Pancreas (tissue), 10 donors: ENCODE results near the gene SCAMP3. TPM values are rescaled to one million over a fixed set of nuclear protein-coding genes. Genes with fewer than 3 reads are reported as not detected.

ENCODE experiments used
- ATAC-seq, 4 donors: fragments of 200-7000 bp; cut with Tn5 transposase; one replicate each; pipeline versions ENCODE4 v1.8.0 to v1.9.1; 2020; ENCODE audit warnings: mild to moderate bottlenecking in 4 of 4, moderate library complexity in 4 of 4
- DNase-seq, 6 donors: peaks; one replicate each; pipeline ENCODE4 v3.0.0-alpha.2; 2020
- FAIRE-seq: peaks from 2 replicates; lab custom pipeline; 2012; peaks lifted over from hg19 to GRCh38; lab: Jason Lieb, UNC
- H3K27ac ChIP-seq, 4 donors: fragments of 200-600 bp; sonication (generic); 1 replicate in 3 of 4; 2 replicates in 1 of 4; pipeline versions ENCODE4 v1.5.0 to v1.8.0; 2020
- H3K27me3 ChIP-seq, 4 donors: fragments of 200-600 bp; one replicate each; pipeline ENCODE4 v1.8.0; 2021
- H3K36me3 ChIP-seq, 3 donors: fragments of 200-600 bp; sonication (generic) in 1 of 3; one replicate each; pipeline versions ENCODE4 v1.5.0 to v1.8.0; 2020 to 2021
- H3K4me1 ChIP-seq, 3 donors: fragments of 200-600 bp; one replicate each; pipeline ENCODE4 v1.8.0; 2021
- H3K4me3 ChIP-seq, 4 donors: fragments of 200-600 bp; sonication (generic) in 2 of 4; one replicate each; pipeline versions ENCODE4 v1.5.0 to v1.8.0; 2020 to 2021
- H3K9me3 ChIP-seq, 4 donors: fragments of 200-600 bp; one replicate each; pipeline ENCODE4 v1.8.0; 2021
- WGBS, 2 donors: extraction: QIAGEN DNeasy Blood & Tissue Kit; methylation state at CpG; one replicate each; pipeline ENCODE4 v1.1.7; 2013; 5-methylcytosine and 5-hydroxymethylcytosine counted together
- intact Hi-C, 3 donors: fragments of 100-400 bp; cut with DNase I; formaldehyde crosslinking; loops; one replicate each; pipeline versions ENCODE4 v1.11.1 to v1.14.2; 2022
- polyA plus RNA-seq, 2 donors: library from polyadenylated mRNA; stranded (reverse); fragments of 200-250 nt; gene quantifications; one replicate each; pipeline ENCODE4 v1.2.3, GENCODE V29; 2013
- total RNA-seq, 6 donors: library from RNA; stranded (reverse); fragmentation: NEBNext Ultra II Directional in 4 of 6; extraction: Animal tissue kit (Norgen Biotek cat#: 25700) in 4 of 6; gene quantifications; one replicate each; pipeline versions ENCODE4 v1.2.1 to v1.2.4, GENCODE V29; 2021 to 2023
- TF ChIP-seq, protein P1 (sequence below), 4 donors: fragments of 200-600 bp; sonication (generic) in 3 of 4; IDR thresholded peaks; one replicate each; pipeline versions ENCODE4 v1.5.0 to v1.8.0; 2021; ENCODE audit warnings: antibody characterized with exemption in 4 of 4
- donor health status: healthy with polysubstance abuse.
- donor health status: DM: no; HTN: no; CAD: no; lungs with moderate emphysema.
- donor health status: DM: no; HTN: no; CAD: no.
- donor health status: control.
- donor health status: control.
- donor health status: Bipolar disorder and iron deficiency.
- donor health status: DM: yes; HTN: yes; CAD: no.
- donor health status: DM: no; HTN: no; CAD: no.
- donor health status: DM: no; HTN: no; CAD: no.
- donor health status: DM: yes; HTN: yes; CAD: no.

The SCAMP3 gene
- total and polyA plus RNA-seq, 8 donors: 25.1 to 55.5 (median 28.8) TPM

DNA sequence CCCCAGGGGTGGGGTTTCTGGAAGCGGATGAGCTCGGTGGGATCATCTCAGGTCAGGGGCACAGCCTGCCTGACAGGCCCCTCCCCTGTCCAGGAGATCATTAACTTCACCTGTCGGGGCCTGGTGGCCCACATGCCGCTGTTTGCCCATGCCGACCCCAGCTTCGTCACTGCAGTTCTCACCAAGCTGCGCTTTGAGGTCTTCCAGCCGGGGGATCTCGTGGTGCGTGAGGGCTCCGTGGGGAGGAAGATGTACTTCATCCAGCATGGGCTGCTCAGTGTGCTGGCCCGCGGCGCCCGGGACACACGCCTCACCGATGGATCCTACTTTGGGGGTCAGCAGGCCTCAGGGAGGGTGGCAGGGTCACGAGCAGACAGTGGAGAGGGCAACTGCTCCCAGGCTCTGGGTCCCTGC is 23.5 kb upstream of the SCAMP3 start:
- no peak for ATAC-seq
- intact Hi-C loops: no loop called here

DNA sequence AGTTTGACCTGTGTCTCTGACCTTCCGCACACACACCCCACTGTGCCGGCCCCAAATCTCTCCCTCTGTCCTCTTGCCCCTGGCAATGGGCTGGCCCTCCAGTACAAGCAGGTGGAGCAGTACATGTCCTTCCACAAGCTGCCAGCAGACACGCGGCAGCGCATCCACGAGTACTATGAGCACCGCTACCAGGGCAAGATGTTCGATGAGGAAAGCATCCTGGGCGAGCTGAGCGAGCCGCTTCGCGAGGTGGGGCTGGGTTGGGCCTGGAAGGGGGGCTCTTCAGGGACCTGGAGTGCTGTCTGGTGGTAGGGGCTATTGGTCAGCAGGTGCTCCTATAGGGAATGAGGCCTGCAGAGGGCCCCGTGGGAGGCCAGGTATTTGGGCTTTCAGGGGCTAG is 22.9 kb upstream of the SCAMP3 start:
- Histone ChIP-seq H3K4me1 (no peaks in the 10 kb centered on the region), H3K4me3 (no peak overlapping the region), H3K27me3 (no peaks in the 10 kb centered on the region), H3K27ac (no peak overlapping the region), H3K36me3 (no peaks in the 10 kb centered on the region), H3K9me3 (no peaks in the 10 kb centered on the region)
- ATAC-seq (no peak), DNase-seq (no peak), FAIRE-seq (no peak)
- TF ChIP-seq, protein P1, sequence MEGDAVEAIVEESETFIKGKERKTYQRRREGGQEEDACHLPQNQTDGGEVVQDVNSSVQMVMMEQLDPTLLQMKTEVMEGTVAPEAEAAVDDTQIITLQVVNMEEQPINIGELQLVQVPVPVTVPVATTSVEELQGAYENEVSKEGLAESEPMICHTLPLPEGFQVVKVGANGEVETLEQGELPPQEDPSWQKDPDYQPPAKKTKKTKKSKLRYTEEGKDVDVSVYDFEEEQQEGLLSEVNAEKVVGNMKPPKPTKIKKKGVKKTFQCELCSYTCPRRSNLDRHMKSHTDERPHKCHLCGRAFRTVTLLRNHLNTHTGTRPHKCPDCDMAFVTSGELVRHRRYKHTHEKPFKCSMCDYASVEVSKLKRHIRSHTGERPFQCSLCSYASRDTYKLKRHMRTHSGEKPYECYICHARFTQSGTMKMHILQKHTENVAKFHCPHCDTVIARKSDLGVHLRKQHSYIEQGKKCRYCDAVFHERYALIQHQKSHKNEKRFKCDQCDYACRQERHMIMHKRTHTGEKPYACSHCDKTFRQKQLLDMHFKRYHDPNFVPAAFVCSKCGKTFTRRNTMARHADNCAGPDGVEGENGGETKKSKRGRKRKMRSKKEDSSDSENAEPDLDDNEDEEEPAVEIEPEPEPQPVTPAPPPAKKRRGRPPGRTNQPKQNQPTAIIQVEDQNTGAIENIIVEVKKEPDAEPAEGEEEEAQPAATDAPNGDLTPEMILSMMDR (IDR thresholded peaks at IDR 0.05): no peak
- intact Hi-C loops: no loop called here
- WGBS, 2 donors: 88 to 93% methylated on average over 14 of the region's 14 CpGs

More for the DNA sequence above, 23.5 kb upstream of the SCAMP3 start:
- Histone ChIP-seq H3K27ac (no peak overlapping the region), H3K4me1 (no peaks in the 10 kb centered on the region), H3K36me3 (no peaks in the 10 kb centered on the region), H3K27me3 (no peaks in the 10 kb centered on the region), H3K4me3 (no peak overlapping the region), H3K9me3 (no peaks in the 10 kb centered on the region)
- 88 to 89% methylated on average over 18 of the region's 18 CpGs for WGBS, 2 donors
- no peak for FAIRE-seq
- TF ChIP-seq, protein P1 (IDR thresholded peaks at IDR 0.05): no peak
- DNase-seq: no peak

DNA sequence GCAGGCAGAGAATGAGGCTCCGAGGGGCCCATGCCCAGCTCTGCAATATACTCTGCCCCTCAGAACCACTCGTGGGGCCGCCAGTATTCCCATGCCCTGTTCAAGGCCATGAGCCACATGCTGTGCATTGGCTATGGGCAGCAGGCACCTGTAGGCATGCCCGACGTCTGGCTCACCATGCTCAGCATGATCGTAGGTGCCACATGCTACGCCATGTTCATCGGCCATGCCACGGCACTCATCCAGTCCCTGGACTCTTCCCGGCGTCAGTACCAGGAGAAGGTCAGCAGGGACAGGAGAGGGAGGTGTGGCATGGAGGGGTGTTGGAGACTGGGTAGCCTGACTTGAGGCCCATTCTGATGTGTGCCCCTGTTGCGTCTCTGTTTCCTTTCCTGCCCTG is 22.3 kb upstream of the SCAMP3 start:
- intact Hi-C loops: loop anchor here in 1 of 3 donors (5.0 kb wide), 1 partner anchor 38 kb away; the partner anchor contains the start of gene RUSC1
- 83 to 87% methylated on average over 12 of the region's 12 CpGs for WGBS, 2 donors
- no peak for FAIRE-seq
- no peak for DNase-seq
- Histone ChIP-seq H3K27me3 (no peaks in the 10 kb centered on the region), H3K4me3 (no peak overlapping the region), H3K36me3 (no peaks in the 10 kb centered on the region), H3K4me1 (no peaks in the 10 kb centered on the region), H3K27ac (no peak overlapping the region), H3K9me3 (no peaks in the 10 kb centered on the region)
- TF ChIP-seq, protein P1 (IDR thresholded peaks at IDR 0.05): no peak
- ATAC-seq: no peak

DNA sequence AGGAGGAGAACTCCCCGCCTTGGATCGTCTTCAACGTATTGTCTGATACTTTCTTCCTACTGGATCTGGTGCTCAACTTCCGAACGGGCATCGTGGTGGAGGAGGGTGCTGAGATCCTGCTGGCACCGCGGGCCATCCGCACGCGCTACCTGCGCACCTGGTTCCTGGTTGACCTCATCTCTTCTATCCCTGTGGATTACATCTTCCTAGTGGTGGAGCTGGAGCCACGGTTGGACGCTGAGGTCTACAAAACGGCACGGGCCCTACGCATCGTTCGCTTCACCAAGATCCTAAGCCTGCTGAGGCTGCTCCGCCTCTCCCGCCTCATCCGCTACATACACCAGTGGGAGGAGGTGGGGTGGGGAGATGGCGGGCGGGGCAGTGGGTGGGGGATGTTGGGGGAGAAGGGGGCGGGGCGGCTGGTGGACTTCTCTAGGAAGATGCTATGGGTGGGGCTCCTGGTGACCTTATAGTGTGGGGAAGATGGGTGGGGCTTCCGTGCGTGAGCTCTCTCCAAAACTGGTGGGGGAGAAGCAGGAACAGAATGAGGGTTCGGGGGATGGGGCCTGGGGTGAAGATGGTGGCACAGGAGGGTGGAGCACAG is 20.4 kb upstream of the SCAMP3 start:
- intact Hi-C loops: loop anchor here in 1 of 3 donors (5.0 kb wide), 1 partner anchor 40 kb away; the partner anchor contains the start of gene RUSC1
- ATAC-seq: no peak
- Histone ChIP-seq H3K9me3 (no peaks in the 10 kb centered on the region), H3K4me1 (no peaks in the 10 kb centered on the region), H3K27me3 (no peaks in the 10 kb centered on the region), H3K4me3 (no peak overlapping the region), H3K27ac (no peak overlapping the region), H3K36me3 (no peaks in the 10 kb centered on the region)
- WGBS, 2 donors: 94% methylated on average over 28 to 29 of the region's 29 CpGs
- no peak for DNase-seq
- TF ChIP-seq, protein P1 (IDR thresholded peaks at IDR 0.05): no peak
- no peak for FAIRE-seq

DNA sequence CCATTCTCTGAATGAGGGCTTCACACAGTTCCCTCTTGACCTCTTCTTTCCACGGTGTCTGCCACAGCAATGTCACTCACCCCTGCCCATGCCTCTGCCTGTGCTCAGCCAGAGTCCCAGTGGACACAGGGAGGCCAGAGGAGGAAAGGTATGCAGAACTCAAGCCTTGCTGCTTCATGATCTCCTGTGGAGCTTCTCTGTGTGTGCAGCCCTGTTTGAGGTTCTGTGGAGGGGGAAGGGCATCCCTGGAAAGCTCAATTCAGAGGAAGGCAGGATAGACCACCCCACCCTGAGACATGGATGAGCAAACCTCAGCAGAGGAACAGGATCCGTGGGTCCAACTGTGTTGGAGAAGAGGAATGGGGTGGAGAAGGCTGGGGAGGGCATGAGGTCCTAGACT is 17.1 kb upstream of the SCAMP3 start:
- intact Hi-C loops: loop anchor here in 1 of 3 donors (5.0 kb wide), 1 partner anchor 33 kb away; no protein-coding TSS in a partner anchor
- TF ChIP-seq, protein P1 (IDR thresholded peaks at IDR 0.05): no peak
- Histone ChIP-seq H3K36me3 (no peaks in the 10 kb centered on the region), H3K9me3 (no peaks in the 10 kb centered on the region), H3K27me3 (no peaks in the 10 kb centered on the region), H3K4me1 (no peaks in the 10 kb centered on the region), H3K27ac (no peak overlapping the region), H3K4me3 (no peak overlapping the region)
- no peak for DNase-seq
- WGBS, 2 donors: 66 to 77% methylated on average over 2 of the region's 2 CpGs
- no peak for FAIRE-seq
- ATAC-seq: no peak
